HepG2 (cell line): ENCODE measurements around the gene SSH3. TPM values are rescaled to one million over a fixed set of nuclear protein-coding genes. Genes with fewer than 3 reads are reported as not detected.

Experiments used
- BRCA1 ChIP-seq: sonication (generic); formaldehyde crosslinking; IDR thresholded peaks from 2 replicates; pipeline ENCODE4 v1.4.0; 2020; ENCODE audit warnings: missing genetic modification reagents
- CCDC6 ChIP-seq: sonication (generic); formaldehyde crosslinking; IDR thresholded peaks from 2 replicates; pipeline ENCODE4 v1.8.1; 2022; ENCODE audit warnings: mild to moderate bottlenecking, missing genetic modification reagents, moderate library complexity
- SP140L ChIP-seq: sonication (generic); formaldehyde crosslinking; IDR thresholded peaks from 2 replicates; pipeline ENCODE4 v1.4.0; 2020; ENCODE audit warnings: missing genetic modification reagents, borderline replicate concordance
- TOE1 ChIP-seq: sonication (generic); formaldehyde crosslinking; IDR thresholded peaks from 2 replicates; pipeline ENCODE4 v1.4.0; 2020; ENCODE audit warnings: mild to moderate bottlenecking, missing genetic modification reagents
- XRCC5 ChIP-seq: fragments of 200-400 bp; formaldehyde crosslinking; optimal IDR thresholded peaks from 2 replicates; pipeline ENCODE3; 2017; ENCODE audit warnings: mild to moderate bottlenecking, low read length
- ZBTB3 ChIP-seq: sonication (generic); formaldehyde crosslinking; IDR thresholded peaks from 2 replicates; pipeline ENCODE4 v1.4.0; 2020; ENCODE audit warnings: low read depth, mild to moderate bottlenecking, moderate library complexity, missing genetic modification reagents, borderline replicate concordance
- ZKSCAN5 ChIP-seq: sonication (generic); formaldehyde crosslinking; IDR thresholded peaks from 2 replicates; pipeline ENCODE4 v1.5.1; 2020; ENCODE audit warnings: mild to moderate bottlenecking, missing genetic modification reagents
- ZMYM2 ChIP-seq: sonication (generic); formaldehyde crosslinking; IDR thresholded peaks from 2 replicates; pipeline ENCODE4 v1.8.0; 2022; ENCODE audit warnings: mild to moderate bottlenecking, missing genetic modification reagents
- ZNF367 ChIP-seq: sonication (generic); formaldehyde crosslinking; IDR thresholded peaks from 2 replicates; pipeline ENCODE4 v1.4.0; 2020; ENCODE audit warnings: missing genetic modification reagents, borderline replicate concordance
- ZNF749 ChIP-seq: sonication (generic); formaldehyde crosslinking; IDR thresholded peaks from 2 replicates; pipeline ENCODE4 v1.8.0; 2022; ENCODE audit warnings: mild to moderate bottlenecking, missing genetic modification reagents, moderate library complexity, borderline replicate concordance
- polyA plus RNA-seq, 8 experiments: library from polyadenylated mRNA; depleted of rRNA in 3 of 8; stranded (reverse) in 7 of 8; unstranded in 1 of 8; fragments of >200 nt; fragmentation: Illumina TruSeq in 4 of 8; extraction: Trizol in 4 of 8; gene quantifications; 2 replicates each; pipeline versions ENCODE4 v1.2.1 to v1.2.3, GENCODE V29; 2011 to 2016; ENCODE audit warnings: low read depth in 4 of 8, missing spikeins in 1 of 8, mixed read lengths in 1 of 8; ENCODE audit not compliant: insufficient read depth in 1 of 8
- total RNA-seq, 5 experiments: library from RNA; depleted of rRNA; stranded (reverse); fragments of >200 nt; fragmentation: Illumina TruSeq; extraction: Trizol; gene quantifications; 2 replicates each; pipeline ENCODE4 v1.2.3, GENCODE V29; 2016; ENCODE audit warnings: low read depth in 1 of 5
- TF ChIP-seq, protein P1 (sequence below): sonication (generic); formaldehyde crosslinking; IDR thresholded peaks from 2 replicates; pipeline ENCODE4 v1.5.0; 2020; ENCODE audit warnings: mild to moderate bottlenecking, missing genetic modification reagents, borderline replicate concordance
- TF ChIP-seq, protein P2 (sequence below), 2 experiments: sonication (generic) in 1 of 2; formaldehyde crosslinking in 1 of 2; IDR thresholded peaks; 2 replicates each; pipeline versions ENCODE4 v1.4.0 to v1.6.1; 2018 to 2020; ENCODE audit warnings: missing genetic modification reagents in 2 of 2, borderline replicate concordance in 1 of 2, low read depth in 1 of 2, mild to moderate bottlenecking in 1 of 2, missing biosample characterization in 1 of 2
- TF ChIP-seq, protein P3 (sequence below): sonication (generic); formaldehyde crosslinking; IDR thresholded peaks from 2 replicates; pipeline ENCODE4 v1.5.1; 2020; ENCODE audit warnings: mild to moderate bottlenecking, missing genetic modification reagents, moderate library complexity
- TF ChIP-seq, protein P4 (sequence below): sonication (generic); formaldehyde crosslinking; IDR thresholded peaks from 2 replicates; pipeline ENCODE4 v1.4.0; 2020; ENCODE audit warnings: mild to moderate bottlenecking, missing genetic modification reagents, borderline replicate concordance
- TF ChIP-seq, protein P5 (sequence below): sonication (generic); formaldehyde crosslinking; IDR thresholded peaks from 2 replicates; pipeline ENCODE4 v1.4.0; 2020; ENCODE audit warnings: missing genetic modification reagents
- TF ChIP-seq, protein P6 (sequence below): sonication (generic); formaldehyde crosslinking; IDR thresholded peaks from 2 replicates; pipeline ENCODE4 v1.4.0; 2020; ENCODE audit warnings: mild to moderate bottlenecking, missing genetic modification reagents
- TF ChIP-seq, protein P7 (sequence below): sonication (generic); formaldehyde crosslinking; IDR thresholded peaks from 2 replicates; pipeline ENCODE4 v1.4.0; 2020; ENCODE audit warnings: missing genetic modification reagents

SSH3 gene
- total and polyA plus RNA-seq, 2 of the 13 experiments (the other 11 are each of a cell fraction or from before 2014, with no cell fraction given) = 12.4 to 18.8 TPM

DNA sequence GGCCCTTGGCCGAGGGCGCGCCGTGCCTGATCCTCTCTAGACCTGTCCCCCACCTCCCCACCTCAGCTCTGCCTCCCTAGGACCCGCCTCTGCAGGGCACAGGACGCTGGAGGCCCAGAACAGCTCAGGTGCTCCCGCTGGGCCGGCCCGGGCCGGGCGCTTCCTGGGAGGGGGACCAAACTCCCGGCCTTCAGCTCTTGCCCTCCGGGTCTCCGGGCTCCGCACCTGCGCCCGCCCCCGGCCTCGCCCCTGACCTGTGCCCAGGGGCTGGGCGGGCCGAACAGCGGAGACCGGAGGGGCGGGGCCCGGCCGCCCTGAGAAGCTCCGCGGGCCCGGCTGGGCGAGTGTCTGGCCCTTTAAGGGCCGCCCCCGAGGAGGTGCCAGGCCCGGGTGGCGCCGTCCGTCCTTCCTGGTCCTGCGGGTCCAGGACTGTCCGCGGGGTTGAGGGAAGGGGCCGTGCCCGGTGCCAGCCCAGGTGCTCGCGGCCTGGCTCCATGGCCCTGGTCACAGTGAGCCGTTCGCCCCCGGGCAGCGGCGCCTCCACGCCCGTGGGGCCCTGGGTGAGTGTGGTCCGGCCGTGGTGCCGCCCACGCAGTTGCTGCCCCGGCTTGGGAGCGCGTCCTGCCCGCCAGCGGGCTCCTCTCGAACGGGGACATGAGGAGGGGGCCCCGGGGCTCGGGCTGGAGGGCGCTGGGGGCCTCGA is at the start of gene SSH3 (continued):
- no peak for TF ChIP-seq ZMYM2
- TF ChIP-seq ZNF367 (CRISPR knock-in tag) = no peak; the same call in 1 of the 2 replicates
- TF ChIP-seq, protein P1, sequence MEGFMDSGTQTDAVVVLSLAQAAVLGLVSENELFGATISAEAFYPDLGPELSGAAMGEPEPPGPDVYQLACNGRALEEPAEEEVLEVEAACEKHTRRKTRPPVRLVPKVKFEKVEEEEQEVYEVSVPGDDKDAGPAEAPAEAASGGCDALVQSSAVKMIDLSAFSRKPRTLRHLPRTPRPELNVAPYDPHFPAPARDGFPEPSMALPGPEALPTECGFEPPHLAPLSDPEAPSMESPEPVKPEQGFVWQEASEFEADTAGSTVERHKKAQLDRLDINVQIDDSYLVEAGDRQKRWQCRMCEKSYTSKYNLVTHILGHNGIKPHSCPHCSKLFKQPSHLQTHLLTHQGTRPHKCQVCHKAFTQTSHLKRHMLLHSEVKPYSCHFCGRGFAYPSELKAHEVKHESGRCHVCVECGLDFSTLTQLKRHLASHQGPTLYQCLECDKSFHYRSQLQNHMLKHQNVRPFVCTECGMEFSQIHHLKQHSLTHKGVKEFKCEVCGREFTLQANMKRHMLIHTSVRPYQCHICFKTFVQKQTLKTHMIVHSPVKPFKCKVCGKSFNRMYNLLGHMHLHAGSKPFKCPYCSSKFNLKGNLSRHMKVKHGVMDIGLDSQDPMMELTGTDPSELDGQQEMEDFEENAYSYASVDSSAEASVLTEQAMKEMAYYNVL (CRISPR knock-in tag) = peak; percentile 15; the same call in 1 of the 2 replicates
- TF ChIP-seq, protein P2, sequence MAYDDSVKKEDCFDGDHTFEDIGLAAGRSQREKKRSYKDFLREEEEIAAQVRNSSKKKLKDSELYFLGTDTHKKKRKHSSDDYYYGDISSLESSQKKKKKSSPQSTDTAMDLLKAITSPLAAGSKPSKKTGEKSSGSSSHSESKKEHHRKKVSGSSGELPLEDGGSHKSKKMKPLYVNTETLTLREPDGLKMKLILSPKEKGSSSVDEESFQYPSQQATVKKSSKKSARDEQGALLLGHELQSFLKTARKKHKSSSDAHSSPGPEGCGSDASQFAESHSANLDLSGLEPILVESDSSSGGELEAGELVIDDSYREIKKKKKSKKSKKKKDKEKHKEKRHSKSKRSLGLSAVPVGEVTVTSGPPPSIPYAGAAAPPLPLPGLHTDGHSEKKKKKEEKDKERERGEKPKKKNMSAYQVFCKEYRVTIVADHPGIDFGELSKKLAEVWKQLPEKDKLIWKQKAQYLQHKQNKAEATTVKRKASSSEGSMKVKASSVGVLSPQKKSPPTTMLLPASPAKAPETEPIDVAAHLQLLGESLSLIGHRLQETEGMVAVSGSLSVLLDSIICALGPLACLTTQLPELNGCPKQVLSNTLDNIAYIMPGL (CRISPR knock-in tag; IDR thresholded peaks at IDR 0.05; ENCODE audit: borderline replicate concordance in 1 of 2, low read depth in 1 of 2) = peak in 1 of 2 experiments; percentile 66; a peak in 3 of 4 replicates
- TF ChIP-seq, protein P3, sequence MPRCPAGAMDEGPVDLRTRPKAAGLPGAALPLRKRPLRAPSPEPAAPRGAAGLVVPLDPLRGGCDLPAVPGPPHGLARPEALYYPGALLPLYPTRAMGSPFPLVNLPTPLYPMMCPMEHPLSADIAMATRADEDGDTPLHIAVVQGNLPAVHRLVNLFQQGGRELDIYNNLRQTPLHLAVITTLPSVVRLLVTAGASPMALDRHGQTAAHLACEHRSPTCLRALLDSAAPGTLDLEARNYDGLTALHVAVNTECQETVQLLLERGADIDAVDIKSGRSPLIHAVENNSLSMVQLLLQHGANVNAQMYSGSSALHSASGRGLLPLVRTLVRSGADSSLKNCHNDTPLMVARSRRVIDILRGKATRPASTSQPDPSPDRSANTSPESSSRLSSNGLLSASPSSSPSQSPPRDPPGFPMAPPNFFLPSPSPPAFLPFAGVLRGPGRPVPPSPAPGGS = peak; percentile 37; the same call in 1 of the 2 replicates
- TF ChIP-seq, protein P4, sequence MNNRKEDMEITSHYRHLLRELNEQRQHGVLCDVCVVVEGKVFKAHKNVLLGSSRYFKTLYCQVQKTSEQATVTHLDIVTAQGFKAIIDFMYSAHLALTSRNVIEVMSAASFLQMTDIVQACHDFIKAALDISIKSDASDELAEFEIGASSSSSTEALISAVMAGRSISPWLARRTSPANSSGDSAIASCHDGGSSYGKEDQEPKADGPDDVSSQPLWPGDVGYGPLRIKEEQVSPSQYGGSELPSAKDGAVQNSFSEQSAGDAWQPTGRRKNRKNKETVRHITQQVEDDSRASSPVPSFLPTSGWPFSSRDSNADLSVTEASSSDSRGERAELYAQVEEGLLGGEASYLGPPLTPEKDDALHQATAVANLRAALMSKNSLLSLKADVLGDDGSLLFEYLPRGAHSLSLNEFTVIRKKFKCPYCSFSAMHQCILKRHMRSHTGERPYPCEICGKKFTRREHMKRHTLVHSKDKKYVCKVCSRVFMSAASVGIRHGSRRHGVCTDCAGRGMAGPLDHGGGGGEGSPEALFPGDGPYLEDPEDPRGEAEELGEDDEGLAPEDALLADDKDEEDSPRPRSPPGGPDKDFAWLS (CRISPR knock-in tag) = no peak
- TF ChIP-seq TOE1 (CRISPR knock-in tag) = no peak
- no peak for TF ChIP-seq ZKSCAN5 (CRISPR knock-in tag)
- TF ChIP-seq ZBTB3 (CRISPR knock-in tag) = no peak
- TF ChIP-seq SP140L (CRISPR knock-in tag) = no peak
- TF ChIP-seq CCDC6 (CRISPR knock-in tag) = no peak
- no peak for TF ChIP-seq BRCA1 (CRISPR knock-in tag)
- no peak for TF ChIP-seq ZNF749 (CRISPR knock-in tag)
- TF ChIP-seq, protein P5, sequence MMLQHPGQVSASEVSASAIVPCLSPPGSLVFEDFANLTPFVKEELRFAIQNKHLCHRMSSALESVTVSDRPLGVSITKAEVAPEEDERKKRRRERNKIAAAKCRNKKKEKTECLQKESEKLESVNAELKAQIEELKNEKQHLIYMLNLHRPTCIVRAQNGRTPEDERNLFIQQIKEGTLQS (CRISPR knock-in tag) = no peak
- TF ChIP-seq, protein P6, sequence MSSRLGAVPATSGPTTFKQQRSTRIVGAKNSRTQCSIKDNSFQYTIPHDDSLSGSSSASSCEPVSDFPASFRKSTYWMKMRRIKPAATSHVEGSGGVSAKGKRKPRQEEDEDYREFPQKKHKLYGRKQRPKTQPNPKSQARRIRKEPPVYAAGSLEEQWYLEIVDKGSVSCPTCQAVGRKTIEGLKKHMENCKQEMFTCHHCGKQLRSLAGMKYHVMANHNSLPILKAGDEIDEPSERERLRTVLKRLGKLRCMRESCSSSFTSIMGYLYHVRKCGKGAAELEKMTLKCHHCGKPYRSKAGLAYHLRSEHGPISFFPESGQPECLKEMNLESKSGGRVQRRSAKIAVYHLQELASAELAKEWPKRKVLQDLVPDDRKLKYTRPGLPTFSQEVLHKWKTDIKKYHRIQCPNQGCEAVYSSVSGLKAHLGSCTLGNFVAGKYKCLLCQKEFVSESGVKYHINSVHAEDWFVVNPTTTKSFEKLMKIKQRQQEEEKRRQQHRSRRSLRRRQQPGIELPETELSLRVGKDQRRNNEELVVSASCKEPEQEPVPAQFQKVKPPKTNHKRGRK (CRISPR knock-in tag) = no peak
- TF ChIP-seq, protein P7, sequence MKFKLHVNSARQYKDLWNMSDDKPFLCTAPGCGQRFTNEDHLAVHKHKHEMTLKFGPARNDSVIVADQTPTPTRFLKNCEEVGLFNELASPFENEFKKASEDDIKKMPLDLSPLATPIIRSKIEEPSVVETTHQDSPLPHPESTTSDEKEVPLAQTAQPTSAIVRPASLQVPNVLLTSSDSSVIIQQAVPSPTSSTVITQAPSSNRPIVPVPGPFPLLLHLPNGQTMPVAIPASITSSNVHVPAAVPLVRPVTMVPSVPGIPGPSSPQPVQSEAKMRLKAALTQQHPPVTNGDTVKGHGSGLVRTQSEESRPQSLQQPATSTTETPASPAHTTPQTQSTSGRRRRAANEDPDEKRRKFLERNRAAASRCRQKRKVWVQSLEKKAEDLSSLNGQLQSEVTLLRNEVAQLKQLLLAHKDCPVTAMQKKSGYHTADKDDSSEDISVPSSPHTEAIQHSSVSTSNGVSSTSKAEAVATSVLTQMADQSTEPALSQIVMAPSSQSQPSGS = no peak
- TF ChIP-seq XRCC5 = peak; percentile 25
